Measurements from ENCODE around the gene RNF220.

GRCh38 chr1:44539991-44540730 is 135.1 kb downstream of the RNF220 start:
- TF ChIP-seq EZH2 (IDR thresholded peaks at IDR 0.05; ENCODE audit: insufficient read depth, poor library complexity, severe bottlenecking) (no peak), EZH2phosphoT487 (IDR thresholded peaks at IDR 0.05; ENCODE audit: insufficient read depth, low read depth) (no peak)
